Measurements from ENCODE around the gene ATPAF2. TPM values are rescaled to one million over a fixed set of nuclear protein-coding genes. Genes with fewer than 3 reads are reported as not detected.
A peak's percentile ranks its signal among the peaks of the same experiment; 100 is the strongest.

ATPAF2 gene
- total RNA-seq, 2 donors from 2014 or later, result 31.4 to 50.8 TPM

- DNase-seq, result peak; percentile 48
- no peaks in the 10 kb centered on the region for H3K27me3 ChIP-seq (ENCODE audit: control insufficient read depth, insufficient read depth, low read length, poor library complexity, severe bottlenecking)
- H3K4me3 ChIP-seq (ENCODE audit: low read length), result no peak overlapping the region
- no peaks in the 10 kb centered on the region for H3K27me3 Mint-ChIP-seq (ENCODE audit: insufficient read depth)
- H3K9me3 ChIP-seq (ENCODE audit: control insufficient read depth, low read length), result no peaks in the 10 kb centered on the region
- H3K27ac Mint-ChIP-seq, result no peak overlapping the region
- TF ChIP-seq CTCF (conservative IDR thresholded peaks at IDR 0.05), result no peak
- no peak overlapping the region for H3K27ac ChIP-seq (ENCODE audit: low read depth, low read length)
- H3K9me3 Mint-ChIP-seq, result no peaks in the 10 kb centered on the region
- no peaks in the 10 kb centered on the region for H3K4me1 Mint-ChIP-seq
- no peaks in the 10 kb centered on the region for H3K4me1 ChIP-seq (ENCODE audit: control insufficient read depth, insufficient read depth, low read length)
- WGBS, 2 experiments (ENCODE audit: insufficient coverage in 1 of 2, insufficient read length in 1 of 2), result 86 to 92% methylated on average over 6 of the region's 6 CpGs
- H3K4me3 Mint-ChIP-seq, result no peak overlapping the region
- no peak overlapping the region for H3K9ac ChIP-seq (ENCODE audit: extremely low read depth, low read length, poor library complexity, severe bottlenecking)
- no peaks in the 10 kb centered on the region for H3K36me3 Mint-ChIP-seq (ENCODE audit: low read depth)
- H3K36me3 ChIP-seq (ENCODE audit: control insufficient read depth, insufficient read depth, low read length), result no peaks in the 10 kb centered on the region
Measured at GRCh38 chr17:17983376-17983775, 55.6 kb downstream of the ATPAF2 start.

GRCh38 chr17:17982801-17983200 lies 56.2 kb downstream of the ATPAF2 start:
- no peak for DNase-seq
- no peaks in the 10 kb centered on the region for H3K27me3 Mint-ChIP-seq (ENCODE audit: insufficient read depth)
- no peaks in the 10 kb centered on the region for H3K36me3 ChIP-seq (ENCODE audit: control insufficient read depth, insufficient read depth, low read length)
- no peaks in the 10 kb centered on the region for H3K4me1 Mint-ChIP-seq
- no peaks in the 10 kb centered on the region for H3K9me3 Mint-ChIP-seq
- H3K9me3 ChIP-seq (ENCODE audit: control insufficient read depth, low read length), result no peaks in the 10 kb centered on the region
- no peaks in the 10 kb centered on the region for H3K4me1 ChIP-seq (ENCODE audit: control insufficient read depth, insufficient read depth, low read length)
- no peak overlapping the region for H3K4me3 ChIP-seq (ENCODE audit: low read length)
- no peak overlapping the region for H3K27ac ChIP-seq (ENCODE audit: low read depth, low read length)
- H3K27ac Mint-ChIP-seq, result no peak overlapping the region
- no peak for TF ChIP-seq CTCF (conservative IDR thresholded peaks at IDR 0.05)
- H3K36me3 Mint-ChIP-seq (ENCODE audit: low read depth), result no peaks in the 10 kb centered on the region
- H3K4me3 Mint-ChIP-seq, result no peak overlapping the region
- no peak overlapping the region for H3K9ac ChIP-seq (ENCODE audit: extremely low read depth, low read length, poor library complexity, severe bottlenecking)
- 94 to 98% methylated on average over 3 to 7 of the region's 9 CpGs for WGBS, 2 experiments (ENCODE audit: insufficient coverage in 1 of 2, insufficient read length in 1 of 2)
- no peaks in the 10 kb centered on the region for H3K27me3 ChIP-seq (ENCODE audit: control insufficient read depth, insufficient read depth, low read length, poor library complexity, severe bottlenecking)

GRCh38 chr17:17981330-17981729 lies 57.6 kb downstream of the ATPAF2 start:
- Mint-ChIP-seq H3K4me1 (no peaks in the 10 kb centered on the region), H3K27me3 (ENCODE audit: insufficient read depth) (no peaks in the 10 kb centered on the region), H3K36me3 (ENCODE audit: low read depth) (no peaks in the 10 kb centered on the region), H3K27ac (no peak overlapping the region), H3K4me3 (no peak overlapping the region), H3K9me3 (no peaks in the 10 kb centered on the region)
- no peak overlapping the region for H3K27ac ChIP-seq (ENCODE audit: low read depth, low read length)
- TF ChIP-seq CTCF (conservative IDR thresholded peaks at IDR 0.05), result no peak
- H3K27me3 ChIP-seq (ENCODE audit: control insufficient read depth, insufficient read depth, low read length, poor library complexity, severe bottlenecking), result no peaks in the 10 kb centered on the region
- no peak overlapping the region for H3K4me3 ChIP-seq (ENCODE audit: low read length)
- WGBS, 2 experiments (ENCODE audit: insufficient coverage in 1 of 2, insufficient read length in 1 of 2), result 92 to 95% methylated on average over 6 to 8 of the region's 9 CpGs
- no peaks in the 10 kb centered on the region for H3K9me3 ChIP-seq (ENCODE audit: control insufficient read depth, low read length)
- no peaks in the 10 kb centered on the region for H3K4me1 ChIP-seq (ENCODE audit: control insufficient read depth, insufficient read depth, low read length)
- H3K36me3 ChIP-seq (ENCODE audit: control insufficient read depth, insufficient read depth, low read length), result no peaks in the 10 kb centered on the region
- no peak overlapping the region for H3K9ac ChIP-seq (ENCODE audit: extremely low read depth, low read length, poor library complexity, severe bottlenecking)
- no peak for DNase-seq
